Activated gamma-delta T cell (primary cell): ENCODE data around the gene GRP.

Source experiments
- DNase-seq: peaks from one replicate; lab custom pipeline; 2025; lab: John Stamatoyannopoulos, UW
- total RNA-seq, 2 donors: gene quantifications; one replicate each; lab custom pipeline; 2026; lab: John Stamatoyannopoulos, UW

GRP gene
- 0 to 0.04 reads per million in 2 donors for total RNA-seq

GRCh38 chr18:59219672-59220163, at the start of gene GRP:
TSS of gene GRP (plus strand) at chr18:59220158. CDS start at chr18:59220266, 108 bp downstream.
- DNase-seq = no peak

- no peak for DNase-seq
These were observed 47.2 kb upstream of the GRP start for GRCh38 chr18:59172664-59173249.

GRCh38 chr18:59177485-59177884, 42.5 kb upstream of the GRP start:
- DNase-seq = no peak

- no peak for DNase-seq
These were observed 39.7 kb upstream of the GRP start for GRCh38 chr18:59180150-59180845.

GRCh38 chr18:59182673-59183072, 37.3 kb upstream of the GRP start:
- DNase-seq = no peak

- DNase-seq = no peak
These were observed 30.9 kb upstream of the GRP start for GRCh38 chr18:59189008-59189407.

- DNase-seq = no peak
These were observed 30.2 kb upstream of the GRP start for GRCh38 chr18:59189746-59190145.

- no peak for DNase-seq
These were observed 23.7 kb upstream of the GRP start for GRCh38 chr18:59196161-59196725.

GRCh38 chr18:59197636-59198035, 22.3 kb upstream of the GRP start:
- no peak for DNase-seq

GRCh38 chr18:59198215-59198614, 21.7 kb upstream of the GRP start:
- DNase-seq = no peak

- no peak for DNase-seq
These were observed 19.2 kb upstream of the GRP start for GRCh38 chr18:59200787-59201186.

GRCh38 chr18:59202258-59202820, 17.6 kb upstream of the GRP start:
- no peak for DNase-seq

- DNase-seq = no peak
These were observed 12.5 kb upstream of the GRP start for GRCh38 chr18:59207506-59207905.

GRCh38 chr18:59208602-59209125, 11.3 kb upstream of the GRP start:
- no peak for DNase-seq

- DNase-seq = no peak
These were observed 9.7 kb upstream of the GRP start for GRCh38 chr18:59210299-59210698.

GRCh38 chr18:59211629-59212028, 8.3 kb upstream of the GRP start:
- DNase-seq = no peak

- DNase-seq = no peak
These were observed 1.9 kb upstream of the GRP start for GRCh38 chr18:59218018-59218417.

GRCh38 chr18:59220164-59220783, 316 bp downstream of the GRP start:
- no peak for DNase-seq

GRCh38 chr18:59220784-59221765, 1.1 kb downstream of the GRP start:
- no peak for DNase-seq

- no peak for DNase-seq
These were observed 2.4 kb downstream of the GRP start for GRCh38 chr18:59222341-59222740.

GRCh38 chr18:59228351-59228750, 8.4 kb downstream of the GRP start:
- DNase-seq = no peak
